CD4-positive, alpha-beta memory T cell (primary cell): Measurements from ENCODE around the gene PTPRD. TPM values are rescaled to one million over a fixed set of nuclear protein-coding genes. Genes with fewer than 3 reads are reported as not detected.

Experiments
- CTCF ChIA-PET: fragments of 350-600 bp; sonication (Branson Sonifier 250); formaldehyde crosslinking; loops from one replicate; lab custom pipeline; 2021; ENCODE audit warnings: inconsistent platforms; ENCODE audit not compliant: partially characterized antibody; lab: Charles Lee
- POLR2A ChIA-PET: fragments of 350-600 bp; sonication (Branson Sonifier 250); formaldehyde crosslinking; loops from one replicate; lab custom pipeline; 2021; ENCODE audit not compliant: partially characterized antibody; lab: Charles Lee
- DNase-seq, 5 donors: peaks; one replicate each; pipeline versions ENCODE4 v3.0.0 to v3.0.0-alpha.2; 2020 to 2022; ENCODE audit warnings: mixed read lengths in 1 of 5
- H3K27ac ChIP-seq: one replicate; pipeline ENCODE4 v1.7.0; 2013; ENCODE audit warnings: low read depth, low read length
- H3K27me3 ChIP-seq: 2 replicates; pipeline ENCODE4 v1.7.0; 2013; ENCODE audit warnings: mild to moderate bottlenecking, low read length, moderate library complexity; ENCODE audit not compliant: insufficient read depth
- H3K36me3 ChIP-seq: 2 replicates; pipeline ENCODE4 v1.7.0; 2013; ENCODE audit warnings: mild to moderate bottlenecking, low read length, moderate library complexity; ENCODE audit not compliant: insufficient read depth
- H3K4me1 ChIP-seq: 2 replicates; pipeline ENCODE4 v1.7.0; 2013; ENCODE audit warnings: mild to moderate bottlenecking, low read length, moderate library complexity; ENCODE audit not compliant: insufficient read depth
- H3K4me3 ChIP-seq, 2 donors: one replicate each; pipeline ENCODE4 v1.7.0; 2013; ENCODE audit warnings: low read length in 2 of 2, mild to moderate bottlenecking in 1 of 2
- H3K9me3 ChIP-seq, 2 donors: one replicate each; pipeline ENCODE4 v1.7.0; 2013; ENCODE audit warnings: low read length in 2 of 2, control low read depth in 1 of 2; ENCODE audit not compliant: control insufficient read depth in 1 of 2
- H3K27ac Mint-ChIP-seq, 7 donors: one replicate each; pipeline ENCODE4 v1.8.0; 2020 to 2021; ENCODE audit warnings: mixed read lengths in 7 of 7, mild to moderate bottlenecking in 6 of 7, inconsistent platforms in 3 of 7, moderate library complexity in 3 of 7
- H3K27me3 Mint-ChIP-seq, 2 donors: one replicate each; pipeline ENCODE4 v1.8.0; 2020 to 2021; ENCODE audit warnings: mixed read lengths in 2 of 2
- H3K36me3 Mint-ChIP-seq, 2 donors: one replicate each; pipeline ENCODE4 v1.8.0; 2020 to 2021; ENCODE audit warnings: mixed read lengths in 2 of 2, inconsistent platforms in 1 of 2, mild to moderate bottlenecking in 1 of 2
- H3K4me1 Mint-ChIP-seq, 4 donors: one replicate each; pipeline ENCODE4 v1.8.0; 2020 to 2021; ENCODE audit warnings: mixed read lengths in 4 of 4, mild to moderate bottlenecking in 1 of 4
- H3K4me3 Mint-ChIP-seq, 8 donors: one replicate each; pipeline ENCODE4 v1.8.0; 2020 to 2021; ENCODE audit warnings: mixed read lengths in 8 of 8, mild to moderate bottlenecking in 7 of 8, moderate library complexity in 6 of 8, inconsistent platforms in 3 of 8
- H3K9me3 Mint-ChIP-seq, 8 donors: one replicate each; pipeline ENCODE4 v1.8.0; 2020 to 2021; ENCODE audit warnings: mixed read lengths in 8 of 8, mild to moderate bottlenecking in 5 of 8, inconsistent platforms in 3 of 8, moderate library complexity in 1 of 8
- intact Hi-C: fragments of 100-400 bp; cut with micrococcal nuclease; formaldehyde crosslinking; loops from one replicate; pipeline ENCODE4 v1.15.1; 2023
- polyA plus RNA-seq, 2 donors: library from polyadenylated mRNA; unstranded; fragments of 300-500 nt; fragmentation: Illumina TruSeq; gene quantifications; one replicate each; pipeline ENCODE4 v1.2.3, GENCODE V29; 2021
- total RNA-seq, 2 experiments: library from RNA; stranded (reverse); gene quantifications; one replicate each; pipeline ENCODE4 v1.2.3, GENCODE V29; 2021

PTPRD gene
- total and polyA plus RNA-seq, 4 experiments from 2014 or later, result not detected

- Histone ChIP-seq H3K9me3 (no peaks in the 10 kb centered on the region), H3K27ac (no peak overlapping the region), H3K36me3 (no peaks in the 10 kb centered on the region), H3K27me3 (no peaks in the 10 kb centered on the region), H3K4me1 (no peaks in the 10 kb centered on the region), H3K4me3 (no peak overlapping the region)
- CTCF ChIA-PET, result no interaction called here
- no peak for DNase-seq
- Mint-ChIP-seq H3K9me3 (peaks cover 0 to 2% (median 0%) of the 10 kb centered on the region in 8 donors), H3K27ac (no peak overlapping the region), H3K4me1 (no peaks in the 10 kb centered on the region), H3K27me3 (no peaks in the 10 kb centered on the region), H3K4me3 (no peak overlapping the region), H3K36me3 (no peaks in the 10 kb centered on the region)
- intact Hi-C loops, result no loop called here
- POLR2A ChIA-PET, result no interaction called here
These were observed 2120.8 kb downstream of the PTPRD start for GRCh38 chr9:8492024-8492423.

- H3K4me1 ChIP-seq, result no peaks in the 10 kb centered on the region
- Mint-ChIP-seq H3K36me3 (no peaks in the 10 kb centered on the region), H3K4me3 (no peak overlapping the region), H3K27me3 (no peaks in the 10 kb centered on the region), H3K9me3 (peaks cover 0 to 2% (median 0%) of the 10 kb centered on the region in 8 donors), H3K4me1 (no peaks in the 10 kb centered on the region), H3K27ac (no peak overlapping the region)
- H3K9me3 ChIP-seq, result no peaks in the 10 kb centered on the region
- ChIA-PET CTCF (no interaction called here), POLR2A (no interaction called here)
- no peak overlapping the region for H3K27ac ChIP-seq
- intact Hi-C loops, result no loop called here
- no peaks in the 10 kb centered on the region for H3K27me3 ChIP-seq
- H3K4me3 ChIP-seq, result no peak overlapping the region
- DNase-seq, result no peak
- no peaks in the 10 kb centered on the region for H3K36me3 ChIP-seq
These were observed 2121.2 kb downstream of the PTPRD start for GRCh38 chr9:8491563-8491962.

- H3K4me3 ChIP-seq, result no peak overlapping the region
- Mint-ChIP-seq H3K4me1 (no peaks in the 10 kb centered on the region), H3K27ac (no peak overlapping the region), H3K9me3 (peaks cover 0 to 2% (median 0%) of the 10 kb centered on the region in 8 donors), H3K36me3 (no peaks in the 10 kb centered on the region), H3K4me3 (no peak overlapping the region), H3K27me3 (no peaks in the 10 kb centered on the region)
- DNase-seq, result no peak
- CTCF ChIA-PET, result no interaction called here
- H3K4me1 ChIP-seq, result no peaks in the 10 kb centered on the region
- H3K27me3 ChIP-seq, result no peaks in the 10 kb centered on the region
- no peak overlapping the region for H3K27ac ChIP-seq
- no peaks in the 10 kb centered on the region for H3K36me3 ChIP-seq
- intact Hi-C loops, result no loop called here
- H3K9me3 ChIP-seq, result no peaks in the 10 kb centered on the region
- POLR2A ChIA-PET, result no interaction called here
These were observed 2123.0 kb downstream of the PTPRD start for GRCh38 chr9:8489835-8490234.

GRCh38 chr9:8486095-8486494 lies 2126.7 kb downstream of the PTPRD start:
- Mint-ChIP-seq H3K27ac (no peak overlapping the region), H3K4me1 (no peaks in the 10 kb centered on the region), H3K36me3 (no peaks in the 10 kb centered on the region), H3K4me3 (no peak overlapping the region), H3K9me3 (peaks cover 0 to 2% (median 0%) of the 10 kb centered on the region in 8 donors), H3K27me3 (no peaks in the 10 kb centered on the region)
- Histone ChIP-seq H3K27me3 (no peaks in the 10 kb centered on the region), H3K9me3 (no peaks in the 10 kb centered on the region), H3K4me3 (no peak overlapping the region), H3K27ac (no peak overlapping the region), H3K4me1 (no peaks in the 10 kb centered on the region), H3K36me3 (no peaks in the 10 kb centered on the region)
- intact Hi-C loops, result no loop called here
- no peak for DNase-seq
- CTCF ChIA-PET, result no interaction called here
- POLR2A ChIA-PET, result no interaction called here

GRCh38 chr9:8484597-8485191 lies 2128.1 kb downstream of the PTPRD start:
- intact Hi-C loops, result no loop called here
- POLR2A ChIA-PET, result no interaction called here
- CTCF ChIA-PET, result no interaction called here
- Histone ChIP-seq H3K4me1 (no peaks in the 10 kb centered on the region), H3K4me3 (no peak overlapping the region), H3K27ac (no peak overlapping the region), H3K9me3 (no peaks in the 10 kb centered on the region), H3K27me3 (no peaks in the 10 kb centered on the region), H3K36me3 (no peaks in the 10 kb centered on the region)
- Mint-ChIP-seq H3K27ac (no peak overlapping the region), H3K27me3 (no peaks in the 10 kb centered on the region), H3K4me1 (no peaks in the 10 kb centered on the region), H3K4me3 (no peak overlapping the region), H3K9me3 (peaks cover 0 to 2% (median 0%) of the 10 kb centered on the region in 8 donors), H3K36me3 (no peaks in the 10 kb centered on the region)
- no peak for DNase-seq

- H3K36me3 ChIP-seq, result no peaks in the 10 kb centered on the region
- no peaks in the 10 kb centered on the region for H3K9me3 ChIP-seq
- H3K27ac ChIP-seq, result no peak overlapping the region
- ChIA-PET POLR2A (no interaction called here), CTCF (interaction anchor here (1.3 kb wide), 1 partner anchor 9 kb away, joined by 5 read pairs; no protein-coding TSS in a partner anchor)
- DNase-seq, result no peak
- Mint-ChIP-seq H3K4me3 (no peak overlapping the region), H3K4me1 (no peaks in the 10 kb centered on the region), H3K9me3 (no peaks in the 10 kb centered on the region), H3K27me3 (no peaks in the 10 kb centered on the region), H3K36me3 (no peaks in the 10 kb centered on the region), H3K27ac (no peak overlapping the region)
- H3K27me3 ChIP-seq, result no peaks in the 10 kb centered on the region
- no peak overlapping the region for H3K4me3 ChIP-seq
- intact Hi-C loops, result no loop called here
- H3K4me1 ChIP-seq, result no peaks in the 10 kb centered on the region
These were observed 2135.4 kb downstream of the PTPRD start for GRCh38 chr9:8477450-8477849.

- Mint-ChIP-seq H3K27ac (no peak overlapping the region), H3K27me3 (no peaks in the 10 kb centered on the region), H3K9me3 (no peaks in the 10 kb centered on the region), H3K36me3 (no peaks in the 10 kb centered on the region), H3K4me1 (no peaks in the 10 kb centered on the region), H3K4me3 (no peak overlapping the region)
- Histone ChIP-seq H3K27ac (no peak overlapping the region), H3K4me3 (no peak overlapping the region), H3K27me3 (no peaks in the 10 kb centered on the region), H3K36me3 (no peaks in the 10 kb centered on the region), H3K4me1 (no peaks in the 10 kb centered on the region), H3K9me3 (no peaks in the 10 kb centered on the region)
- no peak for DNase-seq
- ChIA-PET POLR2A (no interaction called here), CTCF (no interaction called here)
- intact Hi-C loops, result no loop called here
These were observed 2137.9 kb downstream of the PTPRD start for GRCh38 chr9:8474937-8475336.
